SIG-M5 treated with dmso at 0.1 percent for 504 hours (cell line): Measurements from ENCODE around the gene C1orf21.

Experiments used
- DNase-seq: peaks from one replicate; lab custom pipeline; 2025; ENCODE audit not compliant: unreplicated experiment; lab: John Stamatoyannopoulos, UW

Gene C1orf21

DNA sequence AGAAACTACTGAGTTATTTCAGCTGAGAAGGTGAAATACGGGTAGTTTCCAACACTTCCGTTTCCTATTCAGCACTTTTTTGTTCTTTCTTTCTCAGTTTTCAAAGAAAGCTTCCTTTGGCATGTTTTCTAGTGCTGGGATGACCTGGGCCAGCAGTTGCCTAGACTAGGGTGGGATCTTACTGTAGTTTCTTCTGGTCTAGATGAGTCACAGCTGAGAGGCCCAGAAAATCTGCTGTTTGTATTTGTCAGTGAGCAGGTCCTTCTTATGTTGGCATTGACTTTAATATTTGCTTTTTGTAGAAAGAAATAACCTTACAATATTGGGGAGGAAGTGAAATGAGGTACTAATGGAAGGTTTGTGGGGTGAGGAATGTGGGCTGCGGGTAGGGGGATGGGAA is 22.2 kb downstream of the C1orf21 start:
- DNase-seq = no peak

DNA sequence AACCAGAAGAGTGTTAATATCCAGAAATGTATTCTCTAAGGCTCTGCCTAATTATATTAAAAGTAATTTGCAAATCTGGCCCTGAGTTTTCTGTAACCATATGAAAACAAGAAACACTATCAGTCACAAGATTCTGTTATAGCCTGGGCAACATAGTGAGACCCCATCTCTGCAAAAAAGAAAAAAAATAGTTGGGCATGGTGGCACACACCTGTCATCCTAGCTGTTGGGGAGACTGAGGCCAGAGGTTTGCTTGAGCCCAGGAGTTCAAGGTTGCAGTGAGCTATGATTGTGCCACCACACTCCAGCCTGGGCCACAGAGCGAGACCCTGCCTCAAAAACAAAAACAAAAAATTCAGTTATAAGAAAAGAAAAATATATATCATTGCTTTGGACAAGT is 25.6 kb downstream of the C1orf21 start:
- DNase-seq = no peak

- DNase-seq = no peak
Observed at GRCh38 chr1:184416481-184416880, 29.7 kb downstream of the C1orf21 start.

GRCh38 chr1:184416946-184417345 is 30.1 kb downstream of the C1orf21 start:
- DNase-seq = no peak

- DNase-seq = no peak
Observed at GRCh38 chr1:184417916-184418315, 31.1 kb downstream of the C1orf21 start.

- peak; percentile 64 for DNase-seq
Observed at GRCh38 chr1:184418652-184419349, 32.0 kb downstream of the C1orf21 start.

- DNase-seq = no peak
Observed at GRCh38 chr1:184419350-184420161, 32.7 kb downstream of the C1orf21 start.

DNA sequence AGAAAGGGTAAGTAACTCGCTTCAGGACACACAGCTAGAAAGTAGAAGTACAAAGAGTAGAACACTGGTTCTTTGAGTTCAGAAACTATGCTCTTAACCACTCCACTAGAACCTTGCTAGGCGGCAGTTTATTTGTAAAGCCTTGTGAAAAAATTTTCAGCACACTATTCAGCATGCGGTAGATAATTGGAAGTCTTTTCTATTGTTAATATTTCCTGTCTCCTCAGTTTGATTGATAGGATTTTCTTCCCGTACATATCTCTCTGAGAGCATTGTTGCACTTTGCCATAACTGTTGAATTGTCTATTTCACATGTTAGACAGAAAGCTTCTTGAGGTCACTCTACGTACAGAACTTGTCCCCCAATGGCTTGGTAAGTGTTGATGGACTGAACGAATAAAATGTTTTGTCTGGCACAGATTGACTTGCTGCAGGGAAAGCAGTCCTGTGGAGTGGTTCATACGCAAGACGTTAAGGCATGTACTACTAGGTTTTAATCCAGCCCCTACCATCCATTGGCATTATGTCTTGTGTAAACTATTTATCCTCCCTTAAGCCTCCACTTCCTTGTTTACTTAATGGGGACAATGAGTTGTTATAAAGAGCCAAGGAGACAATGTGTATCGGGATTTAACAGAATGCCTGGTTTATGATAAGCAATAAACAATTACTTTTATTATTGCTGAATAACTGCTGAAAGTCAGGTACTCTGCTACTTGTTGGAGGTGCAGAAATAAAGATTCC is 35.8 kb downstream of the C1orf21 start:
- no peak for DNase-seq

GRCh38 chr1:184423649-184424048 is 36.8 kb downstream of the C1orf21 start:
- DNase-seq = no peak

- DNase-seq = no peak
Observed at GRCh38 chr1:184424157-184424556, 37.3 kb downstream of the C1orf21 start.

DNA sequence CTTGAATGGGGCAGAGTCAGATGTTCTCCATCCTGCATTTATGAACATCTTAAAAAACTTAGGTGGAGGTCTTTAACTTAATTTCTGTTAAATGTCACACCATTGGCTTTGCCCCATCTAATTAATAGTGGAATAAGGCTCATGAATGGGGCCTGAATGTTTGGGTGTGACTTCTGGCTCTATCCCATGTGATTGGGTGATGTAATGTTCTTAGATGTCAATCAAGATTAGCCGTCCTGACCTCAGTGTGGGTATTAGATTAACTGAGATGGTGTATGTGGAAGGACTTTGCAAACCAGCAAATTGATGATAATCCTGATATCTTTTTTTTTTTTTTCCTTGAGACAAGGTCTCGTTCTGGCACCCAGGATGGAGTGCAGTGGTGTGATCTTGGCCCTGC is 38.1 kb downstream of the C1orf21 start:
- DNase-seq = no peak

DNA sequence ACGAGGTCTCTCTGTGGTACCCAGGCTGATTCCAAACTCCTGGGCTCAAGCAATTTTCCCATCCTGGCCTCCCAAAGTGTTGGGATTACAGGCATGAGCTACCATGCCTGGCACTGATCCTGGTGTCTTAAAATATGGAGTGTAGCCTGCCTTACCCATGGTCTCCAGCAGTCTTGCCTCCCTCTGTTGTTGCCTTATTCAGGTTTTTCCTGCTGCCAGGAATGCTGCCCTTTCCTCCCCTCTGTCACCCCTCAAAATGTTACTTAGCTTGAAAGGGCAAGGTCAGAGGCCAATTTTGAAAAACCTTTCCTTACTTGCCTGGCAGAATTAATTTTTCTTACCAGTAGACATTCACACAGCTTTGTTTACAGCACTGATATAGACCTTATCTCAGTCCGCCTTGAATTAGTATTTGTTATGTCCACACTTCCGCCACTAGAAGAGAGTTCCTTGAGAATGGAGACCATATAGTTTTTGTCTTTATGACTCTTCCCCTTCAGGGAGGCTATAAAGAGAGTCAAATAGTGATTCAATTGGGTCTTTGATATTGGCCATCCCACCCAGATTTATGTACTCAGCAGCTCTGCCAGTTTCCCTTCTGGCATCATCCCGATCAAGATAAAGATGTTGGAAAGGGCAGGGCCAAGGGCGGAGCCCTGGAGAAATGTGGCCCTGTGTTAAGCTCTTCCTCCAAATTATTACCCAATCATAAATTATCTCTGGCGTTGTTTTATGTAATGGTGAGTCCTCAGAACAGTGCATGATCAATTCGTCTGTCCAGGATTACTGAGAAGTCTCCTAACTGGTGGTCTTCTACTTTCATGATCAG is 38.8 kb downstream of the C1orf21 start:
- peak; percentile 22 for DNase-seq

- no peak for DNase-seq
Observed at GRCh38 chr1:184426278-184426674, 39.4 kb downstream of the C1orf21 start.

DNA sequence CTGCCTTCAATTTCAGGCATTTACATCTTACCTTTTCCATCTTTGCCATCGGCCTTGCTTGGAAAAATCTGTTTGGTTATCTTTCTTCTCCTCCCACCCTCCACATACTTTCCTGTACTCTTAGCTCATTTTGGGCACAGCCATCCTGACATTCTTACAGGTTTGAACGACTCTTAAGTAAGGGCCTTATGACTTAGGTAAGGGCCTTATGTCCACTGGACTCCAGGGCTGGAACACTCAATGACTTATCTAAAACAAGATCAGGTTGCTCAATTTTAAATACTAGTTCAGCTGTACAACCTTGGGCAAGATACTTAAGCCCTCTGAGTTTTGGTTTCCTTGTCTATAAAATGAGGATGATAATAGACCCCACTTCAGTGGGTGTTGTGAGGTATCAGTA is 40.9 kb downstream of the C1orf21 start:
- DNase-seq = no peak

DNA sequence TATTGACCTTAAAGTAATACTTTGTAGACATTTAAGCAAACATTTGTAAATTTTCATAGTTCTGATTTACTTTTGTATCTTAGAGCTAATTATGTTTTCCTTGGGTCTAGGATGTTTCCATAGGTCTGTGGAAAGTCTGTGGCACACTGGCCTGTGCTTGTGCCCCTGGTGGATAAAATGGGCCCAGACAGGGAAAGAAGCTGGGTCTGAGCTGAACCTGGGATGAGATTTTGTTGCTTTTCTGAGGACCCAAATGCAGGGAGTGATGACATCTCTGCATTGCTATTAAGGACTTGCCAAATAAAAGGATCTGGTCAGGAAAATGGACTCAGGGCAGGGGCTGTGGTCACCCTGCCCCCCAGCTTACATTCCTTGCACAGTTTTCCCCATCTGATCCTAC is 41.8 kb downstream of the C1orf21 start:
- DNase-seq = no peak

GRCh38 chr1:184429335-184429734 is 42.5 kb downstream of the C1orf21 start:
- DNase-seq = no peak

GRCh38 chr1:184433956-184434502 is 47.2 kb downstream of the C1orf21 start:
- no peak for DNase-seq

DNA sequence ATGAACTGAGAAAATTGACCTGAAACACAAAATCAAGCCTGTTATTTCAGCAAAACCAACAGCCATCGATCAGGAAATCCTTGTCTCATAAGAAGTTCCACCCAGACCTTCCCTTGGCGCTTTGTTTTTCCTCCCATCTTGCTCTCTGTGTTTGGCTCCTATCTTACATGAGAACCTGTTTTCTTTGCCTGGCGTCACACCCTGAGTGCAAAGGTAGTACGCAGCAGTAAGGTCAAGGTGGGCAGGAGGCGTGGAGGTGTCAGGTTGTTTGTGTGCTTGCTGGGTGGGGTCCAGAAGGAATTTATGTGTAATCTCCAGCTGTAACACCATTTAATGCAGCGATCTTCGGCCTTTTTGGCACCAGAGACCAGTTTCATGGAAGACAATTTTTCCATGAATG is 50.5 kb downstream of the C1orf21 start:
- DNase-seq = no peak

DNA sequence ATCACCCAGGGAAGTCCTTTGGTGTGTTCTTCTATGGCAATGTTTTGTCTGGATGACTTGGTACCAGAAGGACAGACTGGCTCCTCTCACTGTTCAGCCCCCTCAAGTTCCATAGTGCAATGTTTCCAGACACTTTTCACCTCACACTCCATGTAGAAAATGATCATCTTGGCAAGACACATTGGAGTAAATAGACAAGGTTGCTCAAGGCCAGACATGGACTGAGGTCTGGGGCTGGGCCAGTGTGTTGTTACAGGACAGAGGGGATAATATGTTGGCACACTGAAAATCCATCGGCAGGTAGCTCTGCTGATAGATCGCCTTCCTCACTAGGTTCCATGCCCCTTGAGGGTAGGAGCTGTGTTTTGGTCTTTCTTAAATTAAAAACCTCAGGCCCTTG is 51.5 kb downstream of the C1orf21 start:
- no peak for DNase-seq

DNA sequence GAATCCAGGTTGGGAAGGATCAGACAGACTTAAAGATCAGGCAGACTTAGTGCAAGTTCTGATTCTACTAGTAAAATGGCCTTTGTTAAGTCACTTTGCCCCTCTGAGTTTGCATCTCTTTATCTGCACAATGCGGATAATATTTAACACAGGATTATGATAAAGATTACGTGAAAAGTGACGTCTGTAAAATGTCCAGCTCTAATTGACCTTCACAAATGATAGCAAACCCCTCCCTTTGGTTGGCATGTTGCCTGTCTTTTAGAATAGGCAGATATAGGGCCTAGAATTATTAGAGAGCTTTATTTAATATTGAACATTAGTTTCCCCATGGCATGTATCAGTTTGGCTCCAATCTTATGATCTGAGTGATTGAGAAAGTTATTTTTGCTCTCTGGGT is 55.4 kb downstream of the C1orf21 start:
- no peak for DNase-seq

DNA sequence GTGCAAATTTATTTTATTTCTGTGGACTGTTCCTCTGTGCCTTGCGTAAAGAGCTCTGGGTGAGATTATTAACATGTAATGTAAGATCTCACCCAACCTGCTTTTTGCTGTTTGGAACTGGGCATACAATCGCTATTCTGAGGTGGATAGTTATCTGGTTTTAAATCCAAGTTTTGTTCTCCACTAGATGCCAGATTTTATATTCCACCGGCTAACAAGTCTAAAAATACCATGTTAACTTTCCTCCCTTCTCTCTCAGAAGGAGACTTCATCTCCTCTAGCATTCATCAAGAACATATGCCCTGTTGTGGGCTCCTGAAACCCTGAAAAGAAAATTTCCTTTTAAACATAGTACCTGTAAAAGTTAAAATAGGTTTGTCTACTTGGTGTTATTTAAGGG is 56.4 kb downstream of the C1orf21 start:
- no peak for DNase-seq
